GM06990 (cell line): ENCODE results near the gene SPTB.

Experiments
- DNase-seq: peaks from one replicate; pipeline ENCODE4 v3.0.0-alpha.2; 2011; ENCODE audit not compliant: insufficient read length; ENCODE audit errors: extremely low read depth
- H3K27me3 ChIP-seq: replicated peaks from 2 replicates; pipeline ENCODE4 v1.6.0; 2011; ENCODE audit warnings: low read length; ENCODE audit not compliant: control insufficient read depth, insufficient read depth
- H3K36me3 ChIP-seq: 2 replicates; pipeline ENCODE4 v1.5.1; 2011; ENCODE audit warnings: low read length; ENCODE audit not compliant: control insufficient read depth, insufficient read depth
- H3K4me3 ChIP-seq: replicated peaks from 2 replicates; pipeline ENCODE4 v1.5.1; 2011; ENCODE audit warnings: low read depth, mild to moderate bottlenecking, control low read depth, low read length
- CTCF ChIP-seq: IDR thresholded peaks from 2 replicates; pipeline ENCODE4 v1.5.1; 2011; ENCODE audit warnings: low read length, control low read depth, mild to moderate bottlenecking, inconsistent platforms; ENCODE audit not compliant: insufficient read depth, poor library complexity, severe bottlenecking

Gene SPTB

GRCh38 chr14:64825006-64825405 is 54.7 kb downstream of the SPTB start:
- H3K27me3 ChIP-seq: no peaks in the 10 kb centered on the region; the same call in none of the 2 replicates
- no peaks in the 10 kb centered on the region for H3K36me3 ChIP-seq
- no peak for DNase-seq
- H3K4me3 ChIP-seq: no peak overlapping the region
- TF ChIP-seq CTCF: no peak

GRCh38 chr14:64824471-64824870 is 55.2 kb downstream of the SPTB start:
- H3K36me3 ChIP-seq: no peaks in the 10 kb centered on the region
- DNase-seq: no peak
- no peaks in the 10 kb centered on the region; the same call in none of the 2 replicates for H3K27me3 ChIP-seq
- no peak overlapping the region for H3K4me3 ChIP-seq
- no peak for TF ChIP-seq CTCF

- peak; percentile 65 for DNase-seq
- Histone ChIP-seq H3K4me3 (no peak overlapping the region), H3K36me3 (no peaks in the 10 kb centered on the region), H3K27me3 (no peaks in the 10 kb centered on the region; the same call in none of the 2 replicates)
- peak; percentile 87 for TF ChIP-seq CTCF
Measured at GRCh38 chr14:64823305-64823861, 56.3 kb downstream of the SPTB start.

- H3K4me3 ChIP-seq: no peak overlapping the region
- no peaks in the 10 kb centered on the region; the same call in 1 of the 2 replicates for H3K27me3 ChIP-seq
- no peak for DNase-seq
- no peaks in the 10 kb centered on the region for H3K36me3 ChIP-seq
- no peak for TF ChIP-seq CTCF
Measured at GRCh38 chr14:64821651-64822050, 58.1 kb downstream of the SPTB start.

- no peak for DNase-seq
- H3K4me3 ChIP-seq: no peak overlapping the region
- TF ChIP-seq CTCF: no peak
- H3K36me3 ChIP-seq: no peaks in the 10 kb centered on the region
- no peaks in the 10 kb centered on the region; the same call in 1 of the 2 replicates for H3K27me3 ChIP-seq
Measured at GRCh38 chr14:64818151-64818550, 61.6 kb downstream of the SPTB start.

- TF ChIP-seq CTCF: no peak
- Histone ChIP-seq H3K36me3 (no peaks in the 10 kb centered on the region), H3K4me3 (no peak overlapping the region), H3K27me3 (no peaks in the 10 kb centered on the region; the same call in 1 of the 2 replicates)
- DNase-seq: no peak
Measured at GRCh38 chr14:64817631-64818030, 62.1 kb downstream of the SPTB start.
